ENCODE measurements around the gene RGS14. TPM values are rescaled to one million over a fixed set of nuclear protein-coding genes. Genes with fewer than 3 reads are reported as not detected.

The RGS14 gene
- 10 to 100 TPM in 1 of 2 donors, 1 to 10 TPM in 1; 9.1 to 10.1 TPM for total RNA-seq

DNA sequence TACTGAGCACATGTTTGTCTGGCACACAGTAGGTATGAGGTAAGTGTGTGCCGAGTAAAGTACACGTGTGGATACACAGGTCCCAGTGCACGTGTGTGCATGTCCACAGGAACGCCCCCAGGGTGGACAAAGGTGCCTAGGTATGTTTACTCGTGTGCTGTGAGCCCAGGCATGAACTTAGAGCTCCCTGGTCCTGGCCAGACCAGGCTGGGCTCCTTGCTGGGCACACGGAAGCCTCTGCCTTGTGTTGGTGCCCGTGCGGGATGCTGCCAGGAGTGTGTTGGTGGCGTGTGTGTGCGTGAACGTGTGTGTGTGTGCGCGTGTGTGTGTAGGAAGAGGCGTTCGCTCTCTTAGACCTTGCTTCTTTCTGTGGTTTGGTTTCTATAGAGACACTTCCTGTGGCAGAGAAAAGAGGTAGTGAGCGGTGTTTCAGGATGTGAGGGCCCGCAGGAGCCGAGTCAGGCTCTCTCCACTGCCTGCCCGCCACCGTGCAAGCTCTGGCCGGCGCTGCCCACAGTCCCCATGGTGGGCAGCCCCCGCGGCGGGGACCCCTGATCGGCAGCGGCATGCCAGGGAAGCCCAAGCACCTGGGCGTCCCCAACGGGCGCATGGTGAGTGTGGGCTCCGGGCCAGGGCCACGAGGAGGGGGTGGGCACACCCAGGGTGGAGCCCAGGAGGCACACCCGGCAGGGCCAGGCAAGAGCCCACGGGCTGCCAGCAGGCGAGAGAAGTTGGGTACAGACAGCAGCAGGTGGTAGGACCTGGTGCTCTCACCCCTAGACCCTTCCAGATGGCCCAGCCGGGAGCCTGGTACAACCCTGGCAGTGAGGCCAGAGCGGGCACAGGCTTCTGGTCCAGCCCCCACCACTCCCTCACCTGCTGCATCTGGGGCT, at the start of gene RGS14:
Gene RGS14 (plus strand): TSS at position 466 of the 893 bp plus-strand sequence. CDS start 101 bp downstream, at position 567.
- peak; percentile 71 for DNase-seq
- TF ChIP-seq CTCF (IDR thresholded peaks at IDR 0.05): no peak
- peak within 1 kb of the TSS; percentile 48 for H3K27ac ChIP-seq
- H3K36me3 ChIP-seq: no peaks in the 10 kb centered on the region
- no peaks in the 10 kb centered on the region for H3K9me3 ChIP-seq
- no peaks in the 10 kb centered on the region for H3K27me3 ChIP-seq
- peak within 1 kb of the TSS; percentile 64 to 75 for H3K9ac ChIP-seq (ENCODE audit: low read depth in 2 of 2, low read length in 2 of 2)
- intact Hi-C loops (cut with DNase I): no loop called here
- H3K4me3 ChIP-seq: peak within 1 kb of the TSS; percentile 48
- H3K4me1 ChIP-seq: peaks cover 7% of the 10 kb centered on the region

DNA sequence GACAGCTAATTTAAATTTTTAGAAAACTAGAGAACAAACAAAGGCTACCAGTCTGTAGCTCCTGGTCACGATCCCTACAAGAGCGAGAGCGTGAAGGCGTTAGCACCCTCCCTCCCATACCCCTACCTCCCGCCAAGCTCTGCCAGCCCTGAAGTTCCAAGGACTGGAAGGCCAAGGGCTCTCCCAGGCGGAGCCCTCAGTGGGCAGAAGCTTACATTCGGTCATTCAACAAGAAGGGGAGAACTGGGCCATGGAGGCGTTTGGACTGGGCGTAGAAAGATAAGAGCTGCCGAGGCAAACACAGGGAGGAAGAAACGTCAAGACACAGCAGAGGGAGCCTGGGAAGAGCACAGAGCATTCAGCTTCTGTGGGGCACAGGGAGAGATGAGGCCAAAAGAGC, 49.0 kb upstream of the RGS14 start:
- no peaks in the 10 kb centered on the region for H3K9me3 ChIP-seq
- H3K27ac ChIP-seq: no peak overlapping the region
- DNase-seq: no peak
- intact Hi-C loops (cut with DNase I): no loop called here
- no peak overlapping the region for H3K4me3 ChIP-seq
- H3K36me3 ChIP-seq: peaks cover 6% of the 10 kb centered on the region
- peaks cover 39% of the 10 kb centered on the region for H3K4me1 ChIP-seq
- TF ChIP-seq CTCF (IDR thresholded peaks at IDR 0.05): no peak
- H3K27me3 ChIP-seq: no peaks in the 10 kb centered on the region
- H3K9ac ChIP-seq (ENCODE audit: low read depth in 2 of 2, low read length in 2 of 2): no peak overlapping the region

DNA sequence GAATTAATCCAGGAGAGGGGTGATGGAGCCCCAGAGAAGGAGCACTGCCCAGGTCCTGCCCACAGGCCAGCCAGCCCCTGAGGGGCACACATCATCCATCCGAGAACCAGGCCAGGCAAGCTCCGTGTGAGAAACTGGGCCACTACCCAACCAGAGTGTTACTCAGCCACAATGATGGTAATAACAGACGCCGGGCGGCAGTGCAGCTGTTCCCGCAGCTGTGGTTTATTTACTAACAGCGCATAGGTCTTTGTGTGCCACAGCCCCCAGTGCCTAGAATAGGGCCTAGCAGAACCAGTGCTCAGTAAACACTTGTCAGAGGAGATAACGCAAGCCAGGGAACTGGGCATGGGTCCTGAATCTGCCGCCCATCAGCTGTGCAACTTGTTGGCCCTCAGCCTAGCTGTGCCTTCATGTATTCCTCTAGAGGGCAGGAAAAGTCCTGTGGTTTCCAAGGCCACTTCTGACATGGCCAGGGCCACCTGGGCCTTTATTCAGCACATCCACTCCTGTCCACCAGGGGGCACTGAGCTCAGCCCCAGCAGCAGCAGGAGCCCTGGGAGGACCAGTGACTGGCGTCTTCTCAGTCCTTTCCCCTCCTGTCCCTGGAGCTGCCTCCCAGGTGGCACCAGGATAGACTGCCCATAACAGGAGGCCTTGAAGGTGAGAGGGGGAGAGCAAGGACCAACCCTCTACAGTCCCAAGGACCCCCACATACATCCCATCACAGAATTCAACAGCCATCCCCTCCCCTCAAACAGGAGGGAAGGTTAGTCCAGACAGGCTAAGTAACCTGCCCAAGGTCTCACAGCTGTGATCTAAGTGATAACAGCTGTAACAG, 48.2 kb upstream of the RGS14 start:
- Histone ChIP-seq H3K4me1 (peaks cover 39% of the 10 kb centered on the region), H3K36me3 (peaks cover 6% of the 10 kb centered on the region), H3K9me3 (no peaks in the 10 kb centered on the region), H3K27ac (no peak overlapping the region), H3K27me3 (no peaks in the 10 kb centered on the region), H3K9ac (ENCODE audit: low read depth in 2 of 2, low read length in 2 of 2) (no peak overlapping the region), H3K4me3 (no peak overlapping the region)
- DNase-seq: peak; percentile 78
- intact Hi-C loops (cut with DNase I): loop anchor here (5.0 to 10.0 kb wide), 2 partner anchors 193 to 195 kb away; no protein-coding TSS in a partner anchor
- peak; percentile 87 for TF ChIP-seq CTCF (IDR thresholded peaks at IDR 0.05)

GRCh38 chr5:177310332-177310731, 47.4 kb upstream of the RGS14 start:
- no peak for TF ChIP-seq CTCF (IDR thresholded peaks at IDR 0.05)
- peak overlapping the region; percentile 28 to 68 for H3K9ac ChIP-seq (ENCODE audit: low read depth in 2 of 2, low read length in 2 of 2)
- H3K27ac ChIP-seq: no peak overlapping the region
- no peaks in the 10 kb centered on the region for H3K9me3 ChIP-seq
- H3K36me3 ChIP-seq: peaks cover 4% of the 10 kb centered on the region
- no peak for DNase-seq
- intact Hi-C loops (cut with DNase I): loop anchor here (5.0 to 10.0 kb wide), 2 partner anchors 192 to 196 kb away; no protein-coding TSS in a partner anchor
- H3K4me1 ChIP-seq: peaks cover 35% of the 10 kb centered on the region
- no peaks in the 10 kb centered on the region for H3K27me3 ChIP-seq
- no peak overlapping the region for H3K4me3 ChIP-seq

GRCh38 chr5:177310757-177311391, 46.9 kb upstream of the RGS14 start:
- no peak overlapping the region for H3K27ac ChIP-seq
- TF ChIP-seq CTCF (IDR thresholded peaks at IDR 0.05): no peak
- DNase-seq: peak; percentile 68
- H3K9ac ChIP-seq (ENCODE audit: low read depth in 2 of 2, low read length in 2 of 2): peak overlapping the region; percentile 61 to 68
- H3K4me1 ChIP-seq: peaks cover 32% of the 10 kb centered on the region
- H3K9me3 ChIP-seq: no peaks in the 10 kb centered on the region
- no peaks in the 10 kb centered on the region for H3K27me3 ChIP-seq
- no peaks in the 10 kb centered on the region for H3K36me3 ChIP-seq
- H3K4me3 ChIP-seq: peak overlapping the region; percentile 56
- intact Hi-C loops (cut with DNase I): loop anchor here (5.0 to 10.0 kb wide), 2 partner anchors 191 to 196 kb away; no protein-coding TSS in a partner anchor
